GM12878 (cell line): Measurements from ENCODE around the gene ALDH6A1. TPM values are rescaled to one million over a fixed set of nuclear protein-coding genes. Genes with fewer than 3 reads are reported as not detected.

Source experiments
- CBFB ChIP-seq: IDR thresholded peaks from 2 replicates; pipeline ENCODE4 v1.6.1; 2016; ENCODE audit warnings: antibody characterized with exemption, low read depth
- CHD2 ChIP-seq: IDR thresholded peaks from 2 replicates; pipeline ENCODE4 v1.6.1; 2011; ENCODE audit warnings: low read depth, low read length, improper control_type of control experiment, borderline replicate concordance
- CTCF ChIP-seq, 3 experiments: IDR thresholded peaks in 2 of 3; conservative IDR thresholded peaks in 1 of 3; 2 replicates each; pipeline ENCODE4 v1.5.1; 2011; ENCODE audit warnings: low read depth in 3 of 3, low read length in 3 of 3, mild to moderate bottlenecking in 3 of 3, control low read depth in 2 of 3, moderate library complexity in 2 of 3, inconsistent platforms in 1 of 3, mixed read lengths in 1 of 3; ENCODE audit not compliant: control insufficient read depth in 2 of 3, insufficient read depth in 1 of 3; ENCODE audit errors: extremely low read depth in 1 of 3
- FOS ChIP-seq: IDR thresholded peaks from 3 replicates; pipeline ENCODE4 v1.6.1; 2011; ENCODE audit warnings: borderline replicate concordance; ENCODE audit not compliant: insufficient read length; ENCODE audit errors: extremely low read depth
- GABPA ChIP-seq: IDR thresholded peaks from 2 replicates; pipeline ENCODE4 v1.6.1; 2014; ENCODE audit warnings: antibody characterized with exemption, low read depth, mild to moderate bottlenecking, inconsistent platforms
- HDAC2 ChIP-seq: fragments of 200-600 bp; sonication (generic); IDR thresholded peaks from 2 replicates; pipeline ENCODE4 v1.6.1; 2017
- IKZF1 ChIP-seq: fragments of 450-650 bp; conservative IDR thresholded peaks from 2 replicates; pipeline ENCODE4 v1.6.1; 2017; ENCODE audit warnings: antibody characterized with exemption, mild to moderate bottlenecking
- NBN ChIP-seq: fragments of 450-650 bp; IDR thresholded peaks from 2 replicates; pipeline ENCODE4 v1.6.1; 2016
- NFIC ChIP-seq: IDR thresholded peaks from 2 replicates; pipeline ENCODE4 v1.6.1; 2012; ENCODE audit warnings: low read depth, mild to moderate bottlenecking, inconsistent platforms, low read length, moderate library complexity
- POLR2AphosphoS5 ChIP-seq: IDR thresholded peaks from 2 replicates; pipeline ENCODE4 v1.6.1; 2011; ENCODE audit warnings: mild to moderate bottlenecking, low read length, inconsistent platforms
- POU2F2 ChIP-seq: IDR thresholded peaks from 3 replicates; pipeline ENCODE4 v1.6.1; 2011; ENCODE audit warnings: low read depth, mild to moderate bottlenecking, low read length, borderline replicate concordance
- RB1 ChIP-seq: fragments of 450-650 bp; formaldehyde crosslinking; IDR thresholded peaks from 2 replicates; pipeline ENCODE4 v1.6.1; 2017; ENCODE audit warnings: mild to moderate bottlenecking, borderline replicate concordance
- SP1 ChIP-seq: IDR thresholded peaks from one replicate; pipeline ENCODE4 v1.6.1; 2011; ENCODE audit warnings: low read depth, low read length
- SRF ChIP-seq, 2 experiments: IDR thresholded peaks; 2 replicates each; pipeline ENCODE4 v1.6.1; 2011; ENCODE audit warnings: low read depth in 2 of 2, low read length in 2 of 2, mild to moderate bottlenecking in 1 of 2, moderate library complexity in 1 of 2
- ZNF217 ChIP-seq: fragments of 450-650 bp; IDR thresholded peaks from 2 replicates; pipeline ENCODE4 v1.6.1; 2017; ENCODE audit warnings: antibody characterized with exemption, mild to moderate bottlenecking
- ZNF592 ChIP-seq: fragments of 450-650 bp; IDR thresholded peaks from 2 replicates; pipeline ENCODE4 v1.6.1; 2017; ENCODE audit warnings: mild to moderate bottlenecking, moderate library complexity
- ZNF622 ChIP-seq: fragments of 450-650 bp; IDR thresholded peaks from 2 replicates; pipeline ENCODE4 v1.6.1; 2017; ENCODE audit warnings: mild to moderate bottlenecking, inconsistent platforms
- ZSCAN29 ChIP-seq: fragments of 450-650 bp; IDR thresholded peaks from 2 replicates; pipeline ENCODE4 v1.6.1; 2017; ENCODE audit warnings: mild to moderate bottlenecking, moderate library complexity
- polyA plus RNA-seq, 11 experiments: library from polyadenylated mRNA; depleted of rRNA in 4 of 11; unstranded in 6 of 11; stranded (reverse) in 5 of 11; fragments of >200 nt; fragmentation: Nextera tagmentation in 4 of 11; fragmentation: Illumina TruSeq in 1 of 11; extraction: Ambion mirVana in 4 of 11; extraction: Trizol in 1 of 11; gene quantifications; 1 replicate in 1 of 11; 2 replicates in 10 of 11; pipeline versions ENCODE4 v1.2.1 to v1.2.3, GENCODE V29; 2011 to 2016; ENCODE audit warnings: inconsistent platforms in 2 of 11, missing spikeins in 2 of 11, low read depth in 1 of 11
- total RNA-seq, 4 experiments: library from RNA; depleted of rRNA in 3 of 4; stranded (reverse); fragments of >200 nt in 3 of 4; fragmentation: Illumina TruSeq in 1 of 4; extraction: Trizol in 1 of 4; gene quantifications; 2 replicates each; pipeline versions ENCODE4 v1.2.1 to v1.2.3, GENCODE V29; 2013 to 2021
- TF ChIP-seq, protein P1 (sequence below): fragments of 150-350 bp; IDR thresholded peaks from 2 replicates; pipeline ENCODE4 v1.6.1; 2016; ENCODE audit warnings: low read depth, low read length

The ALDH6A1 gene
- total and polyA plus RNA-seq, 10 of the 15 experiments (the other 5 are each of a cell fraction or from before 2014, with no cell fraction given), result 6.3 to 23.4 (median 9.8) TPM

GRCh38 chr14:74084277-74085046, at the start of gene ALDH6A1, which contains the start of gene LIN52 (continued):
- no peak for TF ChIP-seq HDAC2
- TF ChIP-seq ZNF622, result no peak
- no peak for TF ChIP-seq ZSCAN29
- TF ChIP-seq FOS, result peak; percentile 73
- TF ChIP-seq SP1, result peak; percentile 93
- peak in 2 of 3 experiments; percentile 13 to 20; a peak in 2 of 6 replicates for TF ChIP-seq CTCF (IDR thresholded peaks at IDR 0.05 in 2 of 3, conservative IDR thresholded peaks at IDR 0.05 in 1 of 3; ENCODE audit: control insufficient read depth in 2 of 3, extremely low read depth in 1 of 3, insufficient read depth in 1 of 3, low read depth in 3 of 3, low read length in 3 of 3)
- 0 out of 2 replicates have a peak, but pooled peaks have one; percentile 9 for TF ChIP-seq CBFB
- TF ChIP-seq POU2F2, result peak; percentile 49; the same call in 1 of the 3 replicates
- no peak for TF ChIP-seq IKZF1
- TF ChIP-seq CHD2, result peak; percentile 91
- peak; percentile 75 for TF ChIP-seq POLR2AphosphoS5
- no peak for TF ChIP-seq ZNF592
- TF ChIP-seq NFIC, result no peak
- TF ChIP-seq NBN, result peak; percentile 87
- TF ChIP-seq, protein P1, sequence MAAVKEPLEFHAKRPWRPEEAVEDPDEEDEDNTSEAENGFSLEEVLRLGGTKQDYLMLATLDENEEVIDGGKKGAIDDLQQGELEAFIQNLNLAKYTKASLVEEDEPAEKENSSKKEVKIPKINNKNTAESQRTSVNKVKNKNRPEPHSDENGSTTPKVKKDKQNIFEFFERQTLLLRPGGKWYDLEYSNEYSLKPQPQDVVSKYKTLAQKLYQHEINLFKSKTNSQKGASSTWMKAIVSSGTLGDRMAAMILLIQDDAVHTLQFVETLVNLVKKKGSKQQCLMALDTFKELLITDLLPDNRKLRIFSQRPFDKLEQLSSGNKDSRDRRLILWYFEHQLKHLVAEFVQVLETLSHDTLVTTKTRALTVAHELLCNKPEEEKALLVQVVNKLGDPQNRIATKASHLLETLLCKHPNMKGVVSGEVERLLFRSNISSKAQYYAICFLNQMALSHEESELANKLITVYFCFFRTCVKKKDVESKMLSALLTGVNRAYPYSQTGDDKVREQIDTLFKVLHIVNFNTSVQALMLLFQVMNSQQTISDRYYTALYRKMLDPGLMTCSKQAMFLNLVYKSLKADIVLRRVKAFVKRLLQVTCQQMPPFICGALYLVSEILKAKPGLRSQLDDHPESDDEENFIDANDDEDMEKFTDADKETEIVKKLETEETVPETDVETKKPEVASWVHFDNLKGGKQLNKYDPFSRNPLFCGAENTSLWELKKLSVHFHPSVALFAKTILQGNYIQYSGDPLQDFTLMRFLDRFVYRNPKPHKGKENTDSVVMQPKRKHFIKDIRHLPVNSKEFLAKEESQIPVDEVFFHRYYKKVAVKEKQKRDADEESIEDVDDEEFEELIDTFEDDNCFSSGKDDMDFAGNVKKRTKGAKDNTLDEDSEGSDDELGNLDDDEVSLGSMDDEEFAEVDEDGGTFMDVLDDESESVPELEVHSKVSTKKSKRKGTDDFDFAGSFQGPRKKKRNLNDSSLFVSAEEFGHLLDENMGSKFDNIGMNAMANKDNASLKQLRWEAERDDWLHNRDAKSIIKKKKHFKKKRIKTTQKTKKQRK, result no peak
- peak; percentile 96; the same call in 1 of the 2 replicates for TF ChIP-seq RB1
- no peak for TF ChIP-seq GABPA
- 0 out of 4 replicates have a peak, but pooled peaks of 1 of the 2 experiments have one; percentile 53 for TF ChIP-seq SRF (IDR thresholded peaks at IDR 0.05; ENCODE audit: low read depth in 2 of 2, low read length in 2 of 2)
- no peak for TF ChIP-seq ZNF217
